Astrocyte of the cerebellum (primary cell): ENCODE measurements around the gene TEX264.

Source experiments
- DNase-seq: peaks from one replicate; pipeline ENCODE4 v3.0.0-alpha.2; 2011; ENCODE audit warnings: low read depth
- H3K4me3 ChIP-seq: 2 replicates; pipeline ENCODE4 v1.5.1; 2011; ENCODE audit warnings: mild to moderate bottlenecking, low read depth, low read length, moderate library complexity
- CTCF ChIP-seq: IDR thresholded peaks from 2 replicates; pipeline ENCODE4 v1.5.1; 2012; ENCODE audit warnings: low read length, low read depth, moderate library complexity, mild to moderate bottlenecking; ENCODE audit errors: missing control alignments
- in situ Hi-C: cut with HindIII; loops from 2 replicates; pipeline ENCODE4 v1.10.0; 2017; ENCODE audit warnings: low sequenced_read_pairs

The TEX264 gene

DNA sequence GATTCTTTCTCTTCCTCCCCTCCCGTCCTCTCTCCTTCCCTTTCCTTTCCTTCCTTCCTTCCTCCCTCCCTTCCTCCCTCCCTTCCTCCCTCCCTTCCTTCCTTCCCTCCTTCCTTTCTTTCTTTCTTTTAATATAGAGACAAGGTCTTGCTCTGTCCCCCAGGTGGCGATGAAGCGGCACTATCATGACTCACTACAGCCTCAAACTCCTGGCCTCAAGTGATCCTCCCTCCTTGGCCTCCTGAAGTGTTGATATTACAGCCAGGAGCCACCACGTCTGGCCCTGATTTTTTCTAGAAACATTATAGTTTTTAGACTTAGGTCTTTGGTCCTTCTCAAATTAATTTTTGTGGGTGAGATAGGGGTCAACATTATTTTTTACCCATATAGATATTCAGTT is 51.3 kb downstream of the TEX264 start:
- no peak overlapping the region for H3K4me3 ChIP-seq
- no peak for DNase-seq
- no peak for TF ChIP-seq CTCF
- in situ Hi-C loops: no loop called here

DNA sequence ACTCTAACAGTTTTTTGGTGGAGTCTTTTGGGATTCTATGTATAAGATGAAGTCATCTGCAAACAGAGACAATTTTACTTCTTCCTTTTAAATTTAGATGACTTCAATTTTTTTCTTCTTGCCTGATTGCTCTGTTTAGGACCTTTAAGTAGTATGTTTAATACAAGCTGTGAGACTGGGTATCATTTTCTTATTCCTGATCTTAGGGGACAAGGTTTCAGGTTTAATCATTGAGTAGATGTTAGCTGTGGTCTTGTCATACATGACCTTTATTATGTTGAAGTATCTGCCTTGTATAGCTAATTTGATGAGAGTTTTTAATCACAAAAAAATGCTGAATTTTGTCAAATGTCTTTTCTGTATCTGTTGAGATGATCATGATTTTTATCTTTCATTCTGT is 56.4 kb downstream of the TEX264 start:
- no peak overlapping the region for H3K4me3 ChIP-seq
- in situ Hi-C loops: loop anchor here (5.0 kb wide), 1 partner anchor 50 kb away; the partner anchor contains the start of gene IQCF6
- no peak for DNase-seq
- TF ChIP-seq CTCF: no peak

DNA sequence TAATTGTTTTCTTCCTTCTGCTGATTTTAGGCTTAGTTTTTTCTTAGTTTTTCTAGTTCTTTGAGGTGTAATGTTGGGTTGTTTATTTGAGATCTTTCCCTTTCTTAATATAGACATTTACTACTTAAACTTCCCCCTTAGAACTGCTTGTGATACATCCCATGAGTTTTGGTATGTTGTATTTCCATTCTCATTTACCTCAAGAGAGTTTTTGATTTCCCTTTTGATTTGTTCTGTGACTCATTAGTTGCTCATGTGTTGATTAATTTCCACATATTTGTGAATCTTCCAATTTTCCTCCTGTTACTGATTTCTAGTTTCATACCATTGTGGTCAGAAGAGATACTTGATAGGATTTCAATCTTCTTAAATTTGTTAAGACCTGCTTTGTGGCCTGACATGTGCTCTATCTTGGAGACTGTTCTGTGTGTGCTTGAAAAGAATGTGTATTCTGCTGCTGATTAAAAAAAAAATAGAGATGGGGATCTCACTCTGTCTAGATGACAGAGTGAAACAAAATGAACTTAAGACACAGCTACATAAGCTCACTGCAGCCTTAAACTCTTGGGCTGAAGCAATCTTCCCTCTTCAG is 58.1 kb downstream of the TEX264 start:
- no peak overlapping the region for H3K4me3 ChIP-seq
- in situ Hi-C loops: loop anchor here (5.0 kb wide), 1 partner anchor 48 kb away; the partner anchor contains the start of gene IQCF6
- TF ChIP-seq CTCF: no peak
- no peak for DNase-seq

DNA sequence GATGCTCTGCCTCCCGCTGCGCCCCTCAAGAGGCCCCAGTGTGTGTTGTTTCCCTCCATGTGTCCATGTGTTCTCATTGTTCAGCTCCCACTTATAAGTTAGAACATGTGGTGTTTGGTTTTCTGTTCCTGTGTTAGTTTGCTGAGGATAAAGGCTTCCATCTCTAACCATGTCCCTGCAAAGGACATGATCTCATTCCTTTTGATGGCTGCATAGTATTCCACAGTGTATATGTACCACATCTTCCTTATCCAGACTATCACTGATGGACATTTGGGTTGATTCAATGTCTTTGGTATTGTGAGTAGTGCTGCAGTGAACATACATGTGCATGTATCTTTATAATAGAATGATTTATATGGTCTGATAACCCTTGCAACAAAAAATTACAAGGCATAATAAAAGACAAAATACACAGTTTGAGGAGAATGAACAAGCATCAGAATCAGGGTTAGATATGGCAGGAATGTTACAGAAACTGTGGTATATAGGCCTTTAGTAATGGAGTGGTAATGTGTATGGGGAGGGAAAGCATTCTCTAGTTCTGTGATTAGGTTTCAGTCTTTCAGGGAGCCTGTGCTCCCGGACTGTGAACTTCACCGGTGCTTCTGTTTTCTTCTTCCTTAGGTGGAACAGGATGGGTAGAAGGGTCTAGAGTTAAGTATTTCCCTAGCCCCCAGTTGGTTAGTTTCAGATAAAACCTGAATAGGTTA is 63.0 kb downstream of the TEX264 start:
- no peak for DNase-seq
- no peak overlapping the region for H3K4me3 ChIP-seq
- TF ChIP-seq CTCF: no peak
- in situ Hi-C loops: no loop called here

GRCh38 chr3:51734572-51734907 is 63.5 kb downstream of the TEX264 start:
- TF ChIP-seq CTCF: no peak
- DNase-seq: no peak
- H3K4me3 ChIP-seq: no peak overlapping the region
- in situ Hi-C loops: no loop called here

- in situ Hi-C loops: no loop called here
- H3K4me3 ChIP-seq: no peak overlapping the region
- no peak for TF ChIP-seq CTCF
- DNase-seq: no peak
These were observed 64.0 kb downstream of the TEX264 start for GRCh38 chr3:51735039-51735438.

DNA sequence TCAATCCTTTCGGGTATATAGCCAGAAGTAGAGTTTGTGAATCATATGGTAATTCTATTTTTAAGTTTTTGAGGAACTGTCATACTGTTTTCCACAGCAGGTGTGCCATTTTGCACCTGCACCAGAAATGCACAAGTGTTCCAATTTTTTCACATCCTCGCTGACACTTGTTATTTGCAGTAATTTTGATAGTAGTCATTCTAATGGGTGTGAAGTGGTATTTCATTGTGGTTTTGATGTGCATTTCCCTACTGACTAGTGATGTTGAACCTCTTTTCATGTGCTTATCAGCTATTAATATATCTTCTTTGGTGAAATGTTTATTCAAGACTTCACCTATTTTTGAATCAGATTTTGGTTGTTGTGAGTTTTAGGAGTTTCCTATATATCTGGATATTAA is 64.9 kb downstream of the TEX264 start:
- no peak for TF ChIP-seq CTCF
- in situ Hi-C loops: no loop called here
- DNase-seq: no peak
- H3K4me3 ChIP-seq: no peak overlapping the region
